Testis (tissue), 3 donors: ENCODE data around the gene PCID2. TPM values are rescaled to one million over a fixed set of nuclear protein-coding genes. Genes with fewer than 3 reads are reported as not detected.
A peak's percentile ranks its signal among the peaks of the same experiment; 100 is the strongest.

ENCODE experiments used
- DNase-seq: peaks from one replicate; pipeline ENCODE4 v3.0.0-alpha.2; 2019
- H3K27ac ChIP-seq, 2 donors: fragments of 200-600 bp; sonication (generic); one replicate each; pipeline ENCODE4 v1.5.1; 2019
- H3K27me3 ChIP-seq: fragments of 200-600 bp; sonication (generic); one replicate; pipeline ENCODE4 v1.5.1; 2019
- H3K36me3 ChIP-seq: fragments of 200-600 bp; sonication (generic); one replicate; pipeline ENCODE4 v1.5.1; 2017; ENCODE audit warnings: low read depth; ENCODE audit errors: missing control alignments
- H3K4me1 ChIP-seq: fragments of 200-600 bp; sonication (generic); one replicate; pipeline ENCODE4 v1.5.1; 2019
- H3K4me3 ChIP-seq, 2 donors: fragments of 200-600 bp; sonication (generic); one replicate each; pipeline ENCODE4 v1.5.1; 2017 to 2019
- H3K9me3 ChIP-seq: fragments of 200-600 bp; sonication (generic); one replicate; pipeline ENCODE4 v1.5.1; 2017
- CTCF ChIP-seq, 3 experiments: fragments of 450-650 bp in 2 of 3; fragments of 200-600 bp in 1 of 3; sonication (generic) in 1 of 3; IDR thresholded peaks; one replicate each; pipeline ENCODE4 v1.5.1; 2016 to 2019; ENCODE audit warnings: antibody characterized with exemption in 3 of 3, mild to moderate bottlenecking in 2 of 3, moderate library complexity in 1 of 3
- POLR2A ChIP-seq: fragments of 450-650 bp; IDR thresholded peaks from one replicate; pipeline ENCODE4 v1.6.1; 2017; ENCODE audit warnings: antibody characterized with exemption, mild to moderate bottlenecking, moderate library complexity
- WGBS, 2 donors: methylation state at CpG; one replicate each; pipeline ENCODE4 v1.1.5; 2018; 5-methylcytosine and 5-hydroxymethylcytosine counted together
- intact Hi-C: fragments of 100-400 bp; cut with DNase I; formaldehyde crosslinking; loops from one replicate; pipeline ENCODE4 v1.15.1; 2023; ENCODE audit warnings: low total_unique reads
- polyA plus RNA-seq: library from polyadenylated mRNA; stranded (reverse); fragments of 350-450 nt; fragmentation: Illumina TruSeq; extraction: RNeasy Lipid Tissue Mini Kit (QIAGEN cat#74804); gene quantifications from one replicate; pipeline ENCODE4 v1.2.3, GENCODE V29; 2014; ENCODE audit warnings: low read depth, low replicate concordance; ENCODE audit not compliant: insufficient read depth
- total RNA-seq, 2 donors: library from RNA; depleted of rRNA; stranded (reverse); fragments of >200 nt; gene quantifications; one replicate each; pipeline ENCODE4 v1.2.3, GENCODE V29; 2016

PCID2 gene
- total and polyA plus RNA-seq, 3 donors from 2014 or later: 72.2 to 130 (median 73.4) TPM

- TF ChIP-seq CTCF (IDR thresholded peaks at IDR 0.05): no peak
- no peak for TF ChIP-seq POLR2A
- Histone ChIP-seq H3K9me3 (no peaks in the 10 kb centered on the region), H3K4me1 (no peaks in the 10 kb centered on the region), H3K27ac (peak overlapping the region; percentile 86 to 91), H3K27me3 (no peaks in the 10 kb centered on the region), H3K36me3 (no peaks in the 10 kb centered on the region), H3K4me3 (peak overlapping the region; percentile 49 to 60)
- intact Hi-C loops: no loop called here
- WGBS, 2 donors: 10 to 14% methylated on average over 40 to 41 of the region's 60 CpGs
- peak; percentile 67 for DNase-seq
Measured at GRCh38 chr13:113152984-113153809, 55.3 kb downstream of the PCID2 start.

- H3K4me1 ChIP-seq: no peaks in the 10 kb centered on the region
- H3K9me3 ChIP-seq: no peaks in the 10 kb centered on the region
- peak overlapping the region; percentile 86 to 91 for H3K27ac ChIP-seq
- H3K36me3 ChIP-seq: no peaks in the 10 kb centered on the region
- 25 to 37% methylated on average over 2 of the region's 2 CpGs for WGBS, 2 donors
- intact Hi-C loops: no loop called here
- peak overlapping the region; percentile 49 to 60 for H3K4me3 ChIP-seq
- TF ChIP-seq POLR2A: no peak
- no peak for TF ChIP-seq CTCF (IDR thresholded peaks at IDR 0.05)
- no peaks in the 10 kb centered on the region for H3K27me3 ChIP-seq
- DNase-seq: no peak
Measured at GRCh38 chr13:113152691-113152983, 55.8 kb downstream of the PCID2 start.

- intact Hi-C loops: no loop called here
- Histone ChIP-seq H3K27ac (peak overlapping the region; percentile 86 to 91), H3K4me3 (peak overlapping the region in 1 of 2 donors; percentile 49), H3K36me3 (no peaks in the 10 kb centered on the region), H3K27me3 (no peaks in the 10 kb centered on the region), H3K9me3 (no peaks in the 10 kb centered on the region), H3K4me1 (no peaks in the 10 kb centered on the region)
- DNase-seq: no peak
- WGBS, 2 donors: 59 to 63% methylated on average over 24 to 26 of the region's 28 CpGs
- no peak for TF ChIP-seq POLR2A
- no peak for TF ChIP-seq CTCF (IDR thresholded peaks at IDR 0.05)
Measured at GRCh38 chr13:113151745-113152690, 56.5 kb downstream of the PCID2 start.

GRCh38 chr13:113150550-113151365, 57.7 kb downstream of the PCID2 start:
- DNase-seq: no peak
- WGBS, 2 donors: 86 to 89% methylated on average over 25 to 31 of the region's 31 CpGs
- no peaks in the 10 kb centered on the region for H3K9me3 ChIP-seq
- no peak overlapping the region for H3K4me3 ChIP-seq
- H3K27ac ChIP-seq: no peak overlapping the region
- no peaks in the 10 kb centered on the region for H3K27me3 ChIP-seq
- no peaks in the 10 kb centered on the region for H3K4me1 ChIP-seq
- intact Hi-C loops: no loop called here
- TF ChIP-seq CTCF (IDR thresholded peaks at IDR 0.05) (no peak), POLR2A (no peak)
- H3K36me3 ChIP-seq: no peaks in the 10 kb centered on the region
